Tibial nerve (tissue), 4 donors: Measurements from ENCODE around the gene SCN9A. TPM values are rescaled to one million over a fixed set of nuclear protein-coding genes. Genes with fewer than 3 reads are reported as not detected.

ENCODE experiments used
- DNase-seq, 2 donors: peaks; one replicate each; pipeline ENCODE4 v3.0.0-alpha.2; 2019; ENCODE audit warnings: low spot score in 2 of 2
- H3K27ac ChIP-seq, 4 donors: fragments of 200-600 bp; sonication (generic) in 3 of 4; one replicate each; pipeline ENCODE4 v1.5.1; 2017 to 2019; ENCODE audit warnings: mild to moderate bottlenecking in 1 of 4
- H3K27me3 ChIP-seq, 2 donors: fragments of 200-600 bp; sonication (generic) in 1 of 2; one replicate each; pipeline versions ENCODE4 v1.5.1 to v1.6.0; 2017 to 2019
- H3K36me3 ChIP-seq, 3 donors: fragments of 200-600 bp; sonication (generic); one replicate each; pipeline ENCODE4 v1.5.1; 2018 to 2019
- H3K4me1 ChIP-seq, 4 donors: fragments of 200-600 bp; sonication (generic) in 3 of 4; one replicate each; pipeline ENCODE4 v1.5.1; 2017 to 2019
- H3K4me3 ChIP-seq, 4 donors: fragments of 200-600 bp; sonication (generic) in 3 of 4; one replicate each; pipeline ENCODE4 v1.5.1; 2017 to 2019; ENCODE audit warnings: mild to moderate bottlenecking in 1 of 4, moderate library complexity in 1 of 4
- H3K9me3 ChIP-seq, 4 donors: fragments of 200-600 bp; sonication (generic) in 3 of 4; one replicate each; pipeline ENCODE4 v1.5.1; 2017 to 2019
- EP300 ChIP-seq, 2 donors: sonication (generic); formaldehyde crosslinking; IDR thresholded peaks; one replicate each; pipeline ENCODE4 v1.6.1; 2017; ENCODE audit warnings: antibody characterized with exemption in 2 of 2, mild to moderate bottlenecking in 1 of 2
- POLR2A ChIP-seq, 2 donors: fragments of 450-650 bp; IDR thresholded peaks; one replicate each; pipeline ENCODE4 v1.6.1; 2017; ENCODE audit warnings: antibody characterized with exemption in 2 of 2, mild to moderate bottlenecking in 2 of 2, moderate library complexity in 2 of 2
- WGBS, 2 donors: methylation state at CpG; one replicate each; pipeline ENCODE4 v1.1.5; 2018; 5-methylcytosine and 5-hydroxymethylcytosine counted together
- total RNA-seq, 4 donors: library from RNA; depleted of rRNA; stranded (reverse); fragments of >200 nt; gene quantifications; one replicate each; pipeline ENCODE4 v1.1.0, GENCODE V29; 2016
- TF ChIP-seq, protein P1 (sequence below), 5 experiments: fragments of 200-600 bp in 3 of 5; fragments of 450-650 bp in 2 of 5; sonication (generic) in 3 of 5; IDR thresholded peaks; one replicate each; pipeline ENCODE4 v1.5.1; 2016 to 2019; ENCODE audit warnings: antibody characterized with exemption in 5 of 5, mild to moderate bottlenecking in 3 of 5, moderate library complexity in 2 of 5

SCN9A gene
- total RNA-seq, 4 donors from 2014 or later, result 8.2 to 36.1 (median 17.2) TPM

DNA sequence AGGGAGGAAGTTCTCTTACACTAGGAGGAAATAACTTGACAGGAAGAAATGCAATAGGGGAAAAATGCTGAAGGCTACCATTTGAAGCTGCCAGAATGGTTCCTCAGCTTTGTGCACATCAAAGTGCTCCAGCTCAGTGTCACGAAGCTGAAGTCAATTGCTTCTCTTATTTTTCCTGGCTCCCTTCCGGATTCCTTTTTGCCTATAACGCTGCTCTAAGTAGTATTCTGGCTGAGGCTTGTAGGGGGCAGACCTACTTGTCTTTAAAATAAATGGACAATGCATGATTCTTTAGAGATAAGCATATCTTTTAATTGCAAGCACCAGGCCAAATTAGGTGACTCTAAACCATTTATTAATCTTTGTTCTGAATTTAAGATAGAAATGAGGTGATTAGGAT lies 187.7 kb downstream of the SCN9A start:
- H3K27ac ChIP-seq, result no peak overlapping the region
- TF ChIP-seq POLR2A (IDR thresholded peaks at IDR 0.05), result no peak
- TF ChIP-seq, protein P1, sequence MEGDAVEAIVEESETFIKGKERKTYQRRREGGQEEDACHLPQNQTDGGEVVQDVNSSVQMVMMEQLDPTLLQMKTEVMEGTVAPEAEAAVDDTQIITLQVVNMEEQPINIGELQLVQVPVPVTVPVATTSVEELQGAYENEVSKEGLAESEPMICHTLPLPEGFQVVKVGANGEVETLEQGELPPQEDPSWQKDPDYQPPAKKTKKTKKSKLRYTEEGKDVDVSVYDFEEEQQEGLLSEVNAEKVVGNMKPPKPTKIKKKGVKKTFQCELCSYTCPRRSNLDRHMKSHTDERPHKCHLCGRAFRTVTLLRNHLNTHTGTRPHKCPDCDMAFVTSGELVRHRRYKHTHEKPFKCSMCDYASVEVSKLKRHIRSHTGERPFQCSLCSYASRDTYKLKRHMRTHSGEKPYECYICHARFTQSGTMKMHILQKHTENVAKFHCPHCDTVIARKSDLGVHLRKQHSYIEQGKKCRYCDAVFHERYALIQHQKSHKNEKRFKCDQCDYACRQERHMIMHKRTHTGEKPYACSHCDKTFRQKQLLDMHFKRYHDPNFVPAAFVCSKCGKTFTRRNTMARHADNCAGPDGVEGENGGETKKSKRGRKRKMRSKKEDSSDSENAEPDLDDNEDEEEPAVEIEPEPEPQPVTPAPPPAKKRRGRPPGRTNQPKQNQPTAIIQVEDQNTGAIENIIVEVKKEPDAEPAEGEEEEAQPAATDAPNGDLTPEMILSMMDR (IDR thresholded peaks at IDR 0.05), result no peak
- TF ChIP-seq EP300 (IDR thresholded peaks at IDR 0.05), result no peak
- WGBS, 2 donors, result 13% methylated on average over 3 of the region's 3 CpGs

DNA sequence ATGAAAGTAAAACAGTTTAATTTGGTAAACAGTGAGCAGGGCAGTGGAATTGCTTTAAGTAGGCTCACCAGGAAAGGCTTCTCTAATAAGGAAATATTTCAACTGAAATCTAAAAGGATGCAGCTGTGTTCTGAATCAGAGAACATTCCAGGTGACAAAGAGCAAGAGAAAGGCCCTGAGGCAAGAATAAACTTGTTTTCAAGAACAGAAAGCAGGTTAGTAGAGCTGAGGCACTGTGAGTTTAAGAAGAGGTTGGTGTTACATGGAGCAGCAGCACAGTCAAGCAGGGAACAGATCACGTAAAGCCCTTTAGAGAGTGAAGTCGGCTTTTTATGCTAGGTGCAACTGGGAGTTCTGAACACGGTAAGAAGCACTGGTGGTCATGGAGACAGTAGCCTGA lies 191.0 kb downstream of the SCN9A start:
- no peak for DNase-seq
- no peak for TF ChIP-seq POLR2A (IDR thresholded peaks at IDR 0.05)
- no peak for TF ChIP-seq EP300 (IDR thresholded peaks at IDR 0.05)
- TF ChIP-seq, protein P1 (IDR thresholded peaks at IDR 0.05), result no peak
- Histone ChIP-seq H3K9me3 (no peaks in the 10 kb centered on the region), H3K4me3 (no peak overlapping the region), H3K27me3 (no peaks in the 10 kb centered on the region), H3K27ac (no peak overlapping the region), H3K4me1 (no peaks in the 10 kb centered on the region), H3K36me3 (no peaks in the 10 kb centered on the region)
- WGBS, 2 donors, result 70 to 82% methylated on average over 3 of the region's 3 CpGs

More for the DNA sequence above, 187.7 kb downstream of the SCN9A start:
- Histone ChIP-seq H3K9me3 (no peaks in the 10 kb centered on the region), H3K4me3 (no peak overlapping the region), H3K36me3 (no peaks in the 10 kb centered on the region), H3K27me3 (no peaks in the 10 kb centered on the region), H3K4me1 (no peaks in the 10 kb centered on the region)
- DNase-seq, result no peak

DNA sequence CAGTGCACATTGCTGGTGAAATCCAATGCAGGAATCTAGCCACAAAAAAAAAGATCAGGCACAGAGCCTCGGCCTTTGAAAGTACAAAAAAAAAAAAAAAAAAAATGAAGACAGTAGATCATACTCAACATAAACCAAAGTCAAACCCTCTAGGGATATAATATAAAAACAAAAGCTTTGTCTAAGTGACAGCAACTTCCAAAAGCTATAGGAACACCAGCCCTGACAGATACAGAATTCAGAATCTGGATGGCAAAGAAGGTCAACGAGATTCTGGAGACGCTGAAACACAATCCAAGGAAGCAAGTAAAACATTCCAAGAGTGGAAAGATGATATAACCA lies 194.0 kb downstream of the SCN9A start:
- Histone ChIP-seq H3K4me1 (no peaks in the 10 kb centered on the region), H3K27me3 (no peaks in the 10 kb centered on the region), H3K27ac (no peak overlapping the region), H3K9me3 (no peaks in the 10 kb centered on the region), H3K4me3 (no peak overlapping the region), H3K36me3 (no peaks in the 10 kb centered on the region)
- TF ChIP-seq, protein P1 (IDR thresholded peaks at IDR 0.05), result no peak
- TF ChIP-seq EP300 (IDR thresholded peaks at IDR 0.05), result no peak
- TF ChIP-seq POLR2A (IDR thresholded peaks at IDR 0.05), result no peak
- no peak for DNase-seq
- 29 to 36% methylated on average over 3 of the region's 3 CpGs for WGBS, 2 donors

DNA sequence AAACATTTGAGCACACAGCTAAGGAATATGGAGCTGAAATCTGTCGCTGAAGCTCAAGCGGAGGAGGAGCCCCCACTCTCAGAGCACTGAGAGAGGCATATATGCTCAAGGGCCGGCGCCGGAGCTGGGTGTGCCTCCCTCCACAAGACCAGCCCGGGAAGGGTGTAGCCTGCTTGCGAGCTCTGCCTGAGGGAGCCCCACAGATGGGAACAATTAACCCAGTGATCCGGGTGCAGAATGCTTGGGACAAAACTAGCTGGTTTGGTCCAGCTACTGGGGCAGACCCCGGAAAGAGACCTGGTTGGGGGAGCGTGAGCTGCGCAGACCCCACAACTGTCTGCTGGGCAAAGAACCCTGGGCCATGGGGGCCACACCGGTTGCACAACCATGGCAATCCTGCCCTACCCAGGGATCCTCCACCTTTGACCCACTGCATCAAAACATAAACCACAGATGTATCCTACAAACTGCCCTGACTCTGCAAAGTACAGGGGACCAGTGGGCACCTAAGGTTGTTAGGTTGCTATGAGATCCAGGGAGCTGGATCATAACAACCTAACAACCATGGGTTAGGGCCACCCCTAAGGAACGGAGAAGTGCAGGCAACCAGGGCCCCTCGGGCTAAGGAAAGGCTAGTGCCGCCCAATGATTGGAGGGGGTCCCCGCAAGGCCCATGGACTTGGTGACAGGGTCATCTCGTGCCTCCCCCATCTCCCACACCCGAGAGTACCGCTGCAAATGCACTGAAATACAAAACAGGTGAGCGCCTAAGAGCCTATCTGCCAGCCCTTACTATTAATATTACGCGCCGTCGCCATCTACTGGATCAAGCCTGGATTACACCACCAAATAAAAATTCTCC lies 194.6 kb downstream of the SCN9A start:
- 57 to 60% methylated on average over 17 to 20 of the region's 24 CpGs for WGBS, 2 donors
- no peaks in the 10 kb centered on the region for H3K9me3 ChIP-seq
- no peak overlapping the region for H3K4me3 ChIP-seq
- TF ChIP-seq POLR2A (IDR thresholded peaks at IDR 0.05) (no peak), EP300 (IDR thresholded peaks at IDR 0.05) (no peak)
- TF ChIP-seq, protein P1 (IDR thresholded peaks at IDR 0.05), result peak; percentile 25 to 36 (median 32)
- H3K36me3 ChIP-seq, result no peaks in the 10 kb centered on the region
- H3K27ac ChIP-seq, result no peak overlapping the region
- H3K4me1 ChIP-seq, result no peaks in the 10 kb centered on the region
- H3K27me3 ChIP-seq, result no peaks in the 10 kb centered on the region
- peak; percentile 37 to 42 for DNase-seq

DNA sequence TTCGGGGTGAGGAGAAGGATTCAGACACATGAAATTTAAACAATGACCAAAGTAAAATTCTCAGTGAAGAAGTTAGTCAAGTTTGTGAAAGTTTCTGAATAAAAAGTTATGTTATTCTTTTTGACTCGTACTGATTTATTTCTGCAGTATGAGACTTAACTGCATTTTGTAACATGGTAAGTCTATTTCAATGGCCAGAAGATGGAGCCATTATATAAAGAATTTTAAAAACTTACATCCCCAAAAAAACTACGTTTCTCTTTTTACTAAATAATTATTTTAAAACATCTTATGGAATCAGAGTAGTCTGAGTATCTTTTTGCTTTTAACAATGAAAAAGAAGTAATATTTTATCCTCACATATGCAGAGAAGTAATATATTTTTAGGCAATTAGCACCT lies 196.5 kb downstream of the SCN9A start:
- no peak for TF ChIP-seq EP300 (IDR thresholded peaks at IDR 0.05)
- TF ChIP-seq POLR2A (IDR thresholded peaks at IDR 0.05), result no peak
- TF ChIP-seq, protein P1 (IDR thresholded peaks at IDR 0.05), result no peak
- H3K4me3 ChIP-seq, result no peak overlapping the region
- no peak overlapping the region for H3K27ac ChIP-seq
- no peaks in the 10 kb centered on the region for H3K4me1 ChIP-seq
- H3K27me3 ChIP-seq, result no peaks in the 10 kb centered on the region
- no peak for DNase-seq
- WGBS, 2 donors, result 29 to 34% methylated on average over 3 of the region's 3 CpGs
- no peaks in the 10 kb centered on the region for H3K9me3 ChIP-seq
- no peaks in the 10 kb centered on the region for H3K36me3 ChIP-seq
